ENCODE data around the gene DCDC2.

DNA sequence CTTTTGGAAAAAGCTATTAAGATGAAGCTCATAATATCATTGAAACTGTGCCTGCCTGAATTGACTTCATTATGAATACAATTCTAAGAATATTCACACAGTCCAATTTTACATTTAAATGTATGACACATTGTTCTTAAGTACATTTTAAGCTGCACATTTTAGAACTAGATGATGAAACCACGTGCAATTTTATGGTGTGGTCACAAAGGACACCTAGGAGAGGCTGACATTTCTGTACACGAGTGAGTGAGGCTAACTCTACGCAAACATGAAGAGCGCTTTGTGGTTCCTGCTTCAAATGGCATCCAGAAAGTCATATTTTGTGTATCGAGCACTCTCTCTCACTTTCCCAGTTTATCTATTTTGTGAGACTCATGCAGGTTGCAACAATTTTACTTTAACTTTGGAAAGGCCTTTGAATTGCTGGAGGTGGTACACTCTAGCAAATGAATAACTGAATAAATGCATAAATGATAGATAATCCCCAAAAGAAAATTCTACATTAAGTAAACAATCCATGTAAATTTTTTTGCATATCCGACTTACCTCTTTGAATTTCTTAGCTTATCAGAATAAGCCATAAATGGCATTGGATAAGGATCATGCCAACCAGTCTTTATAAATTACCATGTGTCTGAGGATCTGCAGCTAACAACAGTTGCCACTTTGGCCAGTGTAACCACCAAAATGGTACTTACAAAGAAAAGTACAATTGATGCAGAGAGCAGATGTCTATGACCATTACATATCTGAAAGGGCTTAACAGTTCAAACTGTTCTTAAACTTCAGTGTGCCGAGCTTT is 134.5 kb downstream of the DCDC2 start:
- TF ChIP-seq, protein P1, sequence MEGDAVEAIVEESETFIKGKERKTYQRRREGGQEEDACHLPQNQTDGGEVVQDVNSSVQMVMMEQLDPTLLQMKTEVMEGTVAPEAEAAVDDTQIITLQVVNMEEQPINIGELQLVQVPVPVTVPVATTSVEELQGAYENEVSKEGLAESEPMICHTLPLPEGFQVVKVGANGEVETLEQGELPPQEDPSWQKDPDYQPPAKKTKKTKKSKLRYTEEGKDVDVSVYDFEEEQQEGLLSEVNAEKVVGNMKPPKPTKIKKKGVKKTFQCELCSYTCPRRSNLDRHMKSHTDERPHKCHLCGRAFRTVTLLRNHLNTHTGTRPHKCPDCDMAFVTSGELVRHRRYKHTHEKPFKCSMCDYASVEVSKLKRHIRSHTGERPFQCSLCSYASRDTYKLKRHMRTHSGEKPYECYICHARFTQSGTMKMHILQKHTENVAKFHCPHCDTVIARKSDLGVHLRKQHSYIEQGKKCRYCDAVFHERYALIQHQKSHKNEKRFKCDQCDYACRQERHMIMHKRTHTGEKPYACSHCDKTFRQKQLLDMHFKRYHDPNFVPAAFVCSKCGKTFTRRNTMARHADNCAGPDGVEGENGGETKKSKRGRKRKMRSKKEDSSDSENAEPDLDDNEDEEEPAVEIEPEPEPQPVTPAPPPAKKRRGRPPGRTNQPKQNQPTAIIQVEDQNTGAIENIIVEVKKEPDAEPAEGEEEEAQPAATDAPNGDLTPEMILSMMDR (IDR thresholded peaks at IDR 0.05 in 4 of 5, conservative IDR thresholded peaks at IDR 0.05 in 1 of 5), result no peak
- no peak for TF ChIP-seq POLR2A (IDR thresholded peaks at IDR 0.05)

Data from gastrocnemius medialis (tissue), 4 donors.